ENCODE measurements around the gene ORC4.

Gene ORC4

GRCh38 chr2:147925886-147926285, 94.7 kb downstream of the ORC4 start:
- DNase-seq = no peak

GRCh38 chr2:147924647-147925046, 95.9 kb downstream of the ORC4 start:
- no peak for DNase-seq

- DNase-seq = no peak
Observed at GRCh38 chr2:147923846-147924245, 96.7 kb downstream of the ORC4 start.

GRCh38 chr2:147917161-147917560, 103.4 kb downstream of the ORC4 start:
- DNase-seq = no peak

GRCh38 chr2:147916723-147917122, 103.8 kb downstream of the ORC4 start:
- DNase-seq = no peak

GRCh38 chr2:147916067-147916466, 104.5 kb downstream of the ORC4 start:
- no peak for DNase-seq

GRCh38 chr2:147913701-147914480, 106.6 kb downstream of the ORC4 start:
- no peak for DNase-seq

GRCh38 chr2:147910990-147911473, 109.5 kb downstream of the ORC4 start:
- peak; percentile 23 for DNase-seq

GRCh38 chr2:147909178-147909577, 111.4 kb downstream of the ORC4 start:
- no peak for DNase-seq

GRCh38 chr2:147904051-147904450, 116.5 kb downstream of the ORC4 start:
- no peak for DNase-seq

- DNase-seq = no peak
Observed at GRCh38 chr2:147888680-147889079, 131.9 kb downstream of the ORC4 start.

- no peak for DNase-seq
Observed at GRCh38 chr2:147886136-147886535, 134.4 kb downstream of the ORC4 start.

GRCh38 chr2:147884830-147885229, 135.7 kb downstream of the ORC4 start:
- DNase-seq = no peak

- no peak for DNase-seq
Observed at GRCh38 chr2:147882631-147883030, 137.9 kb downstream of the ORC4 start.

Measured in NCI-H526 treated with DMSO at 0.1 percent for 48 hours (cell line).